ENCODE results near the gene COL27A1.
"Not testable (repeated sequence)": the region's sequence is repeated elsewhere in the genome, so short reads cannot be mapped to it uniquely, and the experiment has no call there.

COL27A1 gene

GRCh38 chr9:114123031-114123977 lies 32.0 kb upstream of the COL27A1 start:
- DNase-seq (ENCODE audit: low read depth in 2 of 2), result no peak

- DNase-seq (ENCODE audit: low read depth in 2 of 2), result no peak
Observed at GRCh38 chr9:114124138-114124537, 31.2 kb upstream of the COL27A1 start.

- DNase-seq (ENCODE audit: low read depth in 2 of 2), result no peak
Observed at GRCh38 chr9:114124666-114125475, 30.5 kb upstream of the COL27A1 start.

GRCh38 chr9:114125476-114126013 lies 29.8 kb upstream of the COL27A1 start:
- DNase-seq (ENCODE audit: low read depth in 2 of 2), result no peak

- DNase-seq (ENCODE audit: low read depth in 2 of 2), result no peak
Observed at GRCh38 chr9:114126247-114127060, 28.9 kb upstream of the COL27A1 start.

GRCh38 chr9:114128759-114129158 lies 26.6 kb upstream of the COL27A1 start:
- DNase-seq (ENCODE audit: low read depth in 2 of 2), result not testable (repeated sequence)

- DNase-seq (ENCODE audit: low read depth in 2 of 2), result no peak
Observed at GRCh38 chr9:114130141-114130540, 25.2 kb upstream of the COL27A1 start.

GRCh38 chr9:114130624-114131277 lies 24.6 kb upstream of the COL27A1 start:
- DNase-seq (ENCODE audit: low read depth in 2 of 2), result no peak

GRCh38 chr9:114131808-114132549 lies 23.4 kb upstream of the COL27A1 start:
- no peak for DNase-seq (ENCODE audit: low read depth in 2 of 2)

- DNase-seq (ENCODE audit: low read depth in 2 of 2), result no peak
Observed at GRCh38 chr9:114132550-114132918, 22.8 kb upstream of the COL27A1 start.

- DNase-seq (ENCODE audit: low read depth in 2 of 2), result no peak
Observed at GRCh38 chr9:114134827-114135396, 20.4 kb upstream of the COL27A1 start.

GRCh38 chr9:114137831-114138230 lies 17.5 kb upstream of the COL27A1 start:
- no peak for DNase-seq (ENCODE audit: low read depth in 2 of 2)

GRCh38 chr9:114138552-114138971 lies 16.8 kb upstream of the COL27A1 start:
- DNase-seq (ENCODE audit: low read depth in 2 of 2), result no peak

GRCh38 chr9:114139071-114139470 lies 16.3 kb upstream of the COL27A1 start:
- no peak for DNase-seq (ENCODE audit: low read depth in 2 of 2)

GRCh38 chr9:114140401-114140800 lies 14.9 kb upstream of the COL27A1 start:
- DNase-seq (ENCODE audit: low read depth in 2 of 2), result no peak

- DNase-seq (ENCODE audit: low read depth in 2 of 2), result no peak
Observed at GRCh38 chr9:114140850-114141249, 14.5 kb upstream of the COL27A1 start.

- no peak for DNase-seq (ENCODE audit: low read depth in 2 of 2)
Observed at GRCh38 chr9:114141553-114142402, 13.6 kb upstream of the COL27A1 start.

- DNase-seq (ENCODE audit: low read depth in 2 of 2), result no peak
Observed at GRCh38 chr9:114143234-114143633, 12.1 kb upstream of the COL27A1 start.

GRCh38 chr9:114146735-114147134 lies 8.6 kb upstream of the COL27A1 start:
- no peak for DNase-seq (ENCODE audit: low read depth in 2 of 2)

All from stimulated activated CD4-positive, alpha-beta T cell treated with anti-CD3 and anti-CD28 coated beads, Interleukin-1b, Interleukin-23, amount 100 ng/mL, for 4 hours (primary cell).